Mesendoderm (in vitro differentiated cells): ENCODE data around the gene IFNAR1.

Experiments
- DNase-seq: peaks from one replicate; pipeline ENCODE4 v3.0.0; 2013
- H2AK5ac ChIP-seq: 2 replicates; pipeline ENCODE4 v1.6.1; 2013; ENCODE audit warnings: low read length, inconsistent platforms
- H2BK120ac ChIP-seq: 2 replicates; pipeline ENCODE4 v1.6.1; 2013; ENCODE audit warnings: low read depth, mild to moderate bottlenecking, low read length, moderate library complexity, mixed read lengths
- H2BK15ac ChIP-seq: replicated peaks from 2 replicates; pipeline ENCODE4 v1.6.1; 2013; ENCODE audit warnings: low read depth, mild to moderate bottlenecking, moderate library complexity
- H2BK5ac ChIP-seq: 2 replicates; pipeline ENCODE4 v1.6.1; 2013; ENCODE audit warnings: low read length, inconsistent platforms
- H3K18ac ChIP-seq: 2 replicates; pipeline ENCODE4 v1.6.1; 2013; ENCODE audit warnings: mild to moderate bottlenecking, low read length, mixed read lengths
- H3K23ac ChIP-seq: one replicate; pipeline ENCODE4 v1.6.1; 2013; ENCODE audit warnings: low read length
- H3K27ac ChIP-seq: 2 replicates; pipeline ENCODE4 v1.5.1; 2013; ENCODE audit warnings: low read depth, mild to moderate bottlenecking, inconsistent platforms, low read length, moderate library complexity
- H3K27me3 ChIP-seq: 2 replicates; pipeline ENCODE4 v1.6.1; 2013; ENCODE audit warnings: low read length, control low read depth, mild to moderate bottlenecking, inconsistent platforms; ENCODE audit not compliant: insufficient read depth, poor library complexity
- H3K36me3 ChIP-seq: 2 replicates; pipeline ENCODE4 v1.6.1; 2013; ENCODE audit warnings: low read length, inconsistent platforms; ENCODE audit not compliant: control insufficient read depth, insufficient read depth
- H3K4ac ChIP-seq: one replicate; pipeline ENCODE4 v1.6.1; 2013; ENCODE audit warnings: low read depth, mild to moderate bottlenecking, low read length, moderate library complexity
- H3K4me1 ChIP-seq: 2 replicates; pipeline ENCODE4 v1.6.1; 2013; ENCODE audit warnings: low read depth, low read length, inconsistent platforms; ENCODE audit not compliant: control insufficient read depth
- H3K4me2 ChIP-seq: 2 replicates; pipeline ENCODE4 v1.6.1; 2013; ENCODE audit warnings: low read length
- H3K4me3 ChIP-seq: 2 replicates; pipeline ENCODE4 v1.5.1; 2013; ENCODE audit warnings: mild to moderate bottlenecking, low read length
- H3K56ac ChIP-seq: one replicate; pipeline ENCODE4 v1.6.1; 2013; ENCODE audit warnings: low read length
- H3K79me1 ChIP-seq: 2 replicates; pipeline ENCODE4 v1.6.1; 2013; ENCODE audit warnings: low read length, inconsistent platforms
- H3K79me2 ChIP-seq: 2 replicates; pipeline ENCODE4 v1.6.1; 2013; ENCODE audit warnings: mild to moderate bottlenecking, low read length; ENCODE audit not compliant: control insufficient read depth, insufficient read depth
- H3K9ac ChIP-seq: 2 replicates; pipeline ENCODE4 v1.6.1; 2013; ENCODE audit warnings: low read length, inconsistent platforms
- H4K5ac ChIP-seq: one replicate; pipeline ENCODE4 v1.6.1; 2013; ENCODE audit warnings: low read length
- H4K8ac ChIP-seq: one replicate; pipeline ENCODE4 v1.6.1; 2013; ENCODE audit warnings: low read depth, mild to moderate bottlenecking, control low read depth, low read length, moderate library complexity
- WGBS: extraction: QIAGEN DNeasy Blood & Tissue Kit; methylation state at CpG from one replicate; pipeline ENCODE4 v1.1.7; 2013; ENCODE audit warnings: low lambda C conversion rate, missing lambda C conversion rate; ENCODE audit not compliant: insufficient coverage; ENCODE audit errors: extremely low coverage; 5-methylcytosine and 5-hydroxymethylcytosine counted together

Gene IFNAR1

DNA sequence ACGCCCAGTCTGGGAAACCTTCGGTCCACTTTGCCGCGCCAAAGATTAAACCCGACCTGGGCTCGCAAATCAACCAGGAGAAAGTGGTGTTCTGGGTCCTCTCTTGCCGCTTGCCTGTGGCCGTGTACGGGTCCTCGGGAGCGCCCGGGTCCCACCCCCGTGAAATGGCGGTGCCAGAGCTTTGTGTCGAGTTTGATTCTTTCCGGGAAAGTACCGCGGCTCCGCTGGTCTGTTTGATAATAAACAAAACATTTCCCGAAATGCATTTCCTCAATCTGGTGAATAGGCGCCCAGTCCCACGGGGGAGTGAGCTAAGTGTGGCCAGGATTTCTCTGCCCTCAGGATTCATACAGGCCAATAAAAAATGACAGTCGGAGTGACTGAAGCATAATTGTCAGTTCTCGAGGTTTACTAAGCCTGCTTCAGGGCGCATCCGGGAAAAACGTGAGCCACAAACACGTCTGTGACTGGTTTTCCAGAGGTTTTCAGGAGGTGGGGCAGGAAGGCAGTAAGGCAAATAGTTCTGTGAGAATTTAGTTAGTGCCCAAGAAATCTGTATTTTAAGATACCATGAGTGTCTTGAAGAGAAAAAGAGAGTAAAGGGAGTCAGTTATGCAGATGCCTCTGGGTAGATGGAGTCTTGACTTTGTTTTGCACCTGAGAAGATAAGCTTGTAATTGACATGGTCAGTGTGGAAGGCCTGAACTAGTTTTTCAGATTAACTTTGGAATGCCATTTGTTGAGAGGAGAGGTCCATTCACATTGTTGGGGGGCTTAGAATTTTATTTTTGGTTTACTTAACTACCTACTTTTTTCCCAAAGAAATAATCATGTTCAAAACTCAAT, 675 bp downstream of the IFNAR1 start:
- H3K56ac ChIP-seq: peak overlapping the region; percentile 99
- H3K27me3 ChIP-seq: no peaks in the 10 kb centered on the region
- peak overlapping the region; percentile 20 for H3K27ac ChIP-seq
- H4K5ac ChIP-seq: no peak overlapping the region
- no peak overlapping the region for H4K8ac ChIP-seq
- H2BK5ac ChIP-seq: peak overlapping the region; percentile 76
- no peaks in the 10 kb centered on the region for H3K4me1 ChIP-seq
- no peak overlapping the region for H2BK120ac ChIP-seq
- H3K4ac ChIP-seq: no peak overlapping the region
- H3K79me1 ChIP-seq: peaks cover 10% of the 10 kb centered on the region
- H3K79me2 ChIP-seq: no peaks in the 10 kb centered on the region
- no peaks in the 10 kb centered on the region for H3K36me3 ChIP-seq
- peak; percentile 28 for DNase-seq
- H3K4me2 ChIP-seq: peak overlapping the region; percentile 72
- H2AK5ac ChIP-seq: no peak overlapping the region
- no peak overlapping the region for H2BK15ac ChIP-seq
- peak overlapping the region; percentile 47 for H3K18ac ChIP-seq
- peak overlapping the region; percentile 91 for H3K9ac ChIP-seq
- H3K4me3 ChIP-seq: peak overlapping the region; percentile 78
- H3K23ac ChIP-seq: peak overlapping the region; percentile 73
- no CpG with 5 or more reads among the region's 28 CpGs for WGBS

- WGBS: no CpG with 5 or more reads among the region's 3 CpGs
- no peaks in the 10 kb centered on the region for H3K36me3 ChIP-seq
- no peak overlapping the region for H4K5ac ChIP-seq
- no peak overlapping the region for H2BK15ac ChIP-seq
- no peak overlapping the region for H2AK5ac ChIP-seq
- H3K23ac ChIP-seq: no peak overlapping the region
- no peak overlapping the region for H3K4me3 ChIP-seq
- no peak overlapping the region for H3K4ac ChIP-seq
- no peaks in the 10 kb centered on the region for H3K27me3 ChIP-seq
- no peak overlapping the region for H3K18ac ChIP-seq
- peaks cover 3% of the 10 kb centered on the region for H3K79me2 ChIP-seq
- H3K4me2 ChIP-seq: no peak overlapping the region
- H2BK5ac ChIP-seq: no peak overlapping the region
- H3K79me1 ChIP-seq: peaks cover 19% of the 10 kb centered on the region
- no peak overlapping the region for H3K56ac ChIP-seq
- no peak overlapping the region for H4K8ac ChIP-seq
- DNase-seq: no peak
- H3K9ac ChIP-seq: no peak overlapping the region
- no peak overlapping the region for H2BK120ac ChIP-seq
- no peaks in the 10 kb centered on the region for H3K4me1 ChIP-seq
- no peak overlapping the region for H3K27ac ChIP-seq
These were observed 2.6 kb downstream of the IFNAR1 start for GRCh38 chr21:33327326-33327725.

DNA sequence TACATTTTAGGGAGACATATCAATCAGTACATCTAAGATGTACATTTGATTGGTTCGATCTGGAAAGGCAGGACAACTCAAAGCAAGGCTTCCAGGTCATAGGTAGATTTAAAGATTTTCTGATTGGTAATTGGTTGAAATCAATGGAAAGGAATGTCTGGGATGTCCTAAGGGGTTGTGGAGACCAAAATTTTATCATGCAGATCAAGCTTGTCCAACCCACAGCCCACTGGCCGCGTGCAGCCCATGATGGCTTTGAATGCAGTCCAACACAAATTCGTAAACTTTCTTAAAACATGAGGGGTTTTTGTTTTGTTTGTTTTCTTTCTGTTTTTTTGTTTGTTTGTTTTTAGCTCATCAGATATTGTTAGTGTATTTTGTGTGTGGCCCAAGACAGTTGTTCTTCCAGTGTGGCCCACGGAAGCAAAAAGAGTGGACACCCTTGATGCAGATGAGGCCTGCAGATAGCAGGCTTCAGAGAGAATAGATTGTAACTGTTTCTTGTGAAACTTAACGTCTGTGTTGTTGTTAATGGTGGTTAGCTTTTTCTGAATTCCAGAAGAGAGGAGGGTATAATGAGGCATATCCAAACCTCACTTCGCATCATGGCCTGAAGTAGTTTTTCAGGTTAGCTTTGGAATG, 3.1 kb downstream of the IFNAR1 start:
- Histone ChIP-seq H3K27ac (no peak overlapping the region), H3K79me2 (peaks cover 3% of the 10 kb centered on the region), H3K79me1 (peaks cover 19% of the 10 kb centered on the region), H4K5ac (no peak overlapping the region), H3K4me1 (no peaks in the 10 kb centered on the region), H3K9ac (no peak overlapping the region), H2AK5ac (no peak overlapping the region), H4K8ac (no peak overlapping the region), H2BK15ac (no peak overlapping the region), H3K4me3 (no peak overlapping the region), H2BK120ac (no peak overlapping the region), H3K23ac (no peak overlapping the region), H2BK5ac (no peak overlapping the region), H3K4me2 (no peak overlapping the region), H3K18ac (no peak overlapping the region), H3K36me3 (no peaks in the 10 kb centered on the region), H3K4ac (no peak overlapping the region), H3K56ac (no peak overlapping the region), H3K27me3 (no peaks in the 10 kb centered on the region)
- DNase-seq: no peak
- WGBS: no CpG with 5 or more reads among the region's 7 CpGs

DNA sequence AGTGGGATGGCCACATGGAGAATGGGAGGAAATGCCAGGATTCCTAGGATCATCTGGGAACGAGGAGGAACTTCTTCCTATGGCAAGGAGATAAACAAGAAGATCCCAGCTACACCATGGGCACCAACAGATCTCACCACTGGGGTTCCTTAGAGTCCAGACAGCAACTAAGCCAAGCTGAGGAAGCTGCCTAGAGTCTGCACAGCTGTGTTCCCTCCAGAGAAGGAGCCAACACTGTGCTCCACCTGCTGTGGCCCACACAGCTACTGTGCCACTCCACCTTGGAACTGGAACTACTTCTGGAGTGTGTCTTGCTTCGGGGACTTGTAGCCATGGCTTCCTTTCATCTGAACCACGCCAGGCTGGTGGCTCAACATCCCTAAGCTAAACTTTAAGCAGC, 6.0 kb downstream of the IFNAR1 start:
- Histone ChIP-seq H3K79me2 (peaks cover 3% of the 10 kb centered on the region), H4K8ac (no peak overlapping the region), H2BK120ac (no peak overlapping the region), H3K56ac (no peak overlapping the region), H3K4me3 (no peak overlapping the region), H3K27me3 (no peaks in the 10 kb centered on the region), H4K5ac (no peak overlapping the region), H3K4me2 (no peak overlapping the region), H3K9ac (no peak overlapping the region), H2BK15ac (no peak overlapping the region), H3K4ac (no peak overlapping the region), H3K23ac (no peak overlapping the region), H3K18ac (no peak overlapping the region), H3K79me1 (peaks cover 22% of the 10 kb centered on the region), H3K27ac (no peak overlapping the region), H3K4me1 (no peaks in the 10 kb centered on the region), H2BK5ac (no peak overlapping the region), H2AK5ac (no peak overlapping the region), H3K36me3 (no peaks in the 10 kb centered on the region)
- no peak for DNase-seq
- WGBS: no CpG with 5 or more reads among the region's 3 CpGs

DNA sequence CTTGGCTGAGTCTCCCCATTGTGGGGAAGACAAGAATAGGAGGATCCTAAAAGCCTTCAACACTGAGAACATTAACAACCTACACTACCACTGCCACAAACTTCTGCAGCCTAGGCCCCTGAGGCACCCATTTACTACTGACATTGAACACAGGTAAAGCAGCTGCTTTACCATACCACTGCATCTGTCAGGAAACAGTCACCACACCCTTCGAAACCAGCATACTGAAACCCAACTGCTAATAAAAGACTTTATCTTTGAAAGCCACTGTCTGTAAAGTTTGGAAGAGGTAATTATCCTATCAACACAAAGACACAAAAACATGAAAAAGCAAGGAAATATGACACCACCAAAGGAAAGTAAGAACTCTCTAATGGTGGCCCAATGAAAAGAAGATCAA, 7.4 kb downstream of the IFNAR1 start:
- no peak overlapping the region for H2AK5ac ChIP-seq
- H3K79me2 ChIP-seq: peaks cover 3% of the 10 kb centered on the region
- H3K36me3 ChIP-seq: no peaks in the 10 kb centered on the region
- peaks cover 20% of the 10 kb centered on the region for H3K79me1 ChIP-seq
- DNase-seq: no peak
- H3K18ac ChIP-seq: no peak overlapping the region
- no peaks in the 10 kb centered on the region for H3K4me1 ChIP-seq
- H4K8ac ChIP-seq: no peak overlapping the region
- no peak overlapping the region for H3K4me3 ChIP-seq
- H2BK15ac ChIP-seq: no peak overlapping the region
- no peak overlapping the region for H3K27ac ChIP-seq
- no peak overlapping the region for H2BK5ac ChIP-seq
- H3K56ac ChIP-seq: no peak overlapping the region
- H2BK120ac ChIP-seq: no peak overlapping the region
- no peaks in the 10 kb centered on the region for H3K27me3 ChIP-seq
- H3K9ac ChIP-seq: no peak overlapping the region
- no peak overlapping the region for H4K5ac ChIP-seq
- H3K4ac ChIP-seq: no peak overlapping the region
- no peak overlapping the region for H3K4me2 ChIP-seq
- H3K23ac ChIP-seq: no peak overlapping the region
- no CpG with 5 or more reads among the region's 1 CpG for WGBS
